ENCODE data around the gene WDR3.

Gene WDR3

GRCh38 chr1:117952386-117952785, 22.8 kb downstream of the WDR3 start:
- no peak for DNase-seq (ENCODE audit: low read depth)

GRCh38 chr1:117959364-117959763, 29.8 kb downstream of the WDR3 start:
- DNase-seq (ENCODE audit: low read depth): peak; percentile 76

DNA sequence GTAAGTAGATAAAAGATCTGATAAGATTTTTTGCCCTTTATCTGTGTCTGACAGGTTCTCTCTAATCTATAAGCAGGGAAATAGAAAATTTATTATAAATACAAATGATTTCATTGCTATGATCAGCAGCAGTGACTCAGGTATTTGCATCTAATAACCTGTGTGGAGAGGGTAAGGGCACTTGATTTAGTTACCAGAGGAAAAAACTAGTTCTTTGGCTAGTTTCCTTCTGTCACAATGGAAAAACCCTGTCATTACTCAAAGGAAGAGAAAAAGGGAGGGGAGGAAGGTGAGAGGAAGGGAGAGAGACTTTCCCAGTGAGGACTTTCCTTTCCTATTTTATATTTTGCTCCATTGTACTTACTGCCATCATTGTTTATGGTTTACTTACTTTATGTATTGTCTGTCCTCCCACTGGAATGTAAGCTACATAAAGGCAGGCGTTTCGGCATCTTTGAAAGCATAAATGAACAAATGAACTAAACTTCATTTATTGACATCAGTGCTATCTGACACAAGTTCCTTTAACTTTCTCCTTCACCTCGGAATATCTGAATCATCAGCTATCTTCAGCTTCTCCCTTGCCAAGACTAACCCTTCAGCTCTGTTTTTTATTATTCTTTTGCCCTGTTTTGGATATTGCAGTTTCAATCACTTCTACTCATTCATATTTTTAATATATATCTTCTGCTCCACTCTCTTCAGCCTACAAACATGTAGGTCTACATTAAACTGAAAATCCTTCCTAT, 34.9 kb downstream of the WDR3 start:
- DNase-seq (ENCODE audit: low read depth): peak; percentile 5

DNA sequence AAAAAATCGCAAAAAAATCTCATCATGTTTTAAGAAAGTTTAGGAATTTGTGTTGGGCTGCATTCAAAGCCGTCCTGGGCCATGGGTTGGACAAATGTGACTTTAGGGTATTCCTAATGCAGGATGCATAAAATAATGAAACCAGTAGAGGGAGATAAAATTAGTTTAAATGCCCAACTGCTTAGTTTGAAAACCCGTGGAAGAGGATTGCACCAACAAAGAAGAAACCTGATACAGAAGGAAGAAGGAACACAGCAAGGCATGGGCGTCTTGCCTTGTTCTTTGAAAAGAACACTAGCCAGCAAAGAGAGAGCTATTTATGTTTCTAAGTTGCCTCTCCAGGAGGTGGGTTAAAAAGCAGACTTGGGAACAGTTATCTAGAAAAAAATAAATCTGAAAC, 37.9 kb downstream of the WDR3 start:
- DNase-seq (ENCODE audit: low read depth): peak; percentile 44

DNA sequence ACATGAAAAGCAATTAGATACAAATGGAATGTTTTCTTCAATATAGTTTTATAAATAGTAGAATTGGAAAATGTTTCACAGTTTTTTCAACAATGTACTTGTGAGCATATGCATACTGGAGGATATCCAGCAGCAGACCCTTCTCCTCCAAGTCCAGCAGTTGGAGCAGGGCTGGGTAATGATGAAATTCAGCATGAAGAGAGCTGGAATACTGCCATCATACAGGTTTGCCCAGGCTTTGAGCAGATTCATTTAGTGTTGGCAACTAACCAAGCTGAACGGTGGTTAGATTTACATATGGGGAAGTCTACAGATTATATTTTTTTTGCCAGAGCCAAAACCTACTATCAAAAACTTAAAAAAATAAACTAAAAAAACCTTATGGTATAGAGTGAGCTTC, 38.3 kb downstream of the WDR3 start:
- DNase-seq (ENCODE audit: low read depth): peak; percentile 1

DNA sequence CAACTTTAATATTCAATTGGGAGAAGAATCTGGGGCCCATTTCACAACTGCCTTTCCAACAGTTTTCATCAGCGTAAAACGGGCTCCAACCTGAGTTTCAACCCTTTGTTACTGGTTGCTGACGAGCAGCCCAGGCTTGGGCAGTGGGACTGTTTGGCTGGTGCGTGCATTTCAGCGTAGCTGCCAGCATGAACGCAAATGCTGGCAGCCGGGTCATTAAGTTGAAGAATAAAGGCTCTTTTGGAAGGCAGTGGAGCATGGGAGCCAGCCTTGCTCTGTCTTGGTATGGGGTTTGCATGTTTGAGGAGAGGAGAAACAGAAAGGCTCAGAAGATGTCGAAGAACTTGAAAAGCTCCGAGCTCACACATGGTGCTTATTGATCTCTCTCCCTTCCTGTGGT, 40.7 kb downstream of the WDR3 start:
- DNase-seq (ENCODE audit: low read depth): no peak

DNA sequence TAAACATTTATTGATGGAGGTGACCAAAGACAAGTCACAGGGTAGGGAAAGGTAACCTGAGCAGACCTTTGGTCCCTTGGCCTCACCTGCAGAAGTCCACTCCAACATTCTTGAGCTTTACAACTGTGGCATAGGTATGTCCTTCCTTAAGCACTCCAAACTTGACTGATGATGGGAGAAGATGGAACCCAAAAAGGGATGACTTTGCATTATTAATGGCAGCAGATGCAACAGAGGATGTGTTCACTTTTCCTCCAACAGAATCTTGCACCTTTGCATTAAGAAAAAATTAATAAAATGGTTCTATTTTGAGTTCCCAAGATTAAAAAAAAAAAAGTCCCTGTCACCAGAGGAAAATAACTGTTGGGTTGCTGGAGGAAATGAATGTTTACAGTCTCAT, 42.2 kb downstream of the WDR3 start:
- no peak for DNase-seq (ENCODE audit: low read depth)

DNA sequence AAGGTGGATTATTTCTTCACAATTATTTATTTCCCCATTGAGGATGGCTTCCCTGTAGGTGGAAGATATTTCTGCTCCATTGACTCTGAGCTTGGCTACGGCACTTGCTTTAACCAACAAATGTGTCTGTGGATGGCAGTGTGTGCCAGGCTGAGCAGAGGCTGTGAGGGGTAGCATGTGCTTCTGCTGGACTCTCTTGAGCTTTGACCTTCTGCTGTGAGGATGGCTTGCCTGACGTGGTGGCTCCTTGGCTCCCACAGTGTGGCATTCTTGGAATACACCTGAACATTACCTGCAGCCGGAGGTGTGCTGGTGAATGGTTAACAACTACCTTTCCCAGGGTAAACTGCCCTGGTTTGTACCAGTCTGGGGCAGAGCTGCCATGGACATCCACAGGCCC, 46.8 kb downstream of the WDR3 start:
- no peak for DNase-seq (ENCODE audit: low read depth)

DNA sequence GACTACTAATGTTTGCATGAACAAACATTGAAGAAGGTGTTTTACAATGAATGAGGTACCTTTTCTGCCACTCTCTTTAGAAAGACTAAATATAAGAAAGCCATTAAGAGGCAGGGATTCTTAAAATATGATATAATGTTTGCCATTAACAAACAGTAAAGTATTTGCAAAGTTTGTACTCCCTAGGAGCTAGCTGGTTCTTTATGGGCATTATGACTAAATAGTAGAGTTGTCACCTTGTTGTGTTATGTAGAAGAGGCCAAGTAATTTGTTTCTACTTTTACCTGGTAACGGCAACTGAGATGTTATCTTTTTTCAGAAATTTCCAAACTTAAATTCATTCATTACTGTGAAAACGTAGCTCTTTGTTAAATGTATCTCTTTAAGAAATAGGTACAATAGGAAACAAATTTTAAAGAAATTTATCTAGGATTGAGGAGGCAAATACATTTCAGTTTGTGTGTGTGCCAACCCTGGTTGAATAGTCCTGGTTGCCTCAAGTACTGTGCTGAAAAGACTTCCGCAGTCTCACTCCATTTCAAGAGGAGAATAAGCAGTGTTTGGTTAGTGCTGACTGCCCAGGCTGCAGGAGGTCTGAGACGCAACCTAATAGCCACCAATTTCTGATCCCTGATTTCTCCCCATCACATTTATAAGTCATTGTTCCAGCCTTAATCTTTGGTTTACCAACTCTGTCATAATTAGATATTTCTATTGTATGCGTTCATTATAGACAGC, 52.1 kb downstream of the WDR3 start:
- DNase-seq (ENCODE audit: low read depth): no peak

GRCh38 chr1:117985239-117985638, 55.7 kb downstream of the WDR3 start:
- no peak for DNase-seq (ENCODE audit: low read depth)

DNA sequence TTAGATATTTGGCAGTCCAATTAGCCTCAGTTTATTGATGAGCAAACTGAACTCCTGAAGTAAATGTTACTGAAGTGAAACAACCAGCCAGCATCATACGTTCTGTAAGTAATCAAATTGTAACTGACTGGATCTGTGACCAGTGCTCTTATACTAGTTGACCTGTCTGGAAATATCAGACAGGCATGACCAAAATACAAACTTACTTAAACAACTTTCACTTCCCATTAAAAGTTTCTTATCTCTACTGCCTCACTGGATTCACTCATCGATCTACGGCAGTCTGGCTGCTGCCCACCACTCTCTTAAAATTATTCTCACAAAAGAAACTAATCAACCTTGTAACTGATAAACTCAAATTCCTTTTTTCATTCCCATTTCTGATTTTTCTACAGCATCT, 56.4 kb downstream of the WDR3 start:
- DNase-seq (ENCODE audit: low read depth): no peak

GRCh38 chr1:118004312-118004711, 74.8 kb downstream of the WDR3 start:
- DNase-seq (ENCODE audit: low read depth): no peak

DNA sequence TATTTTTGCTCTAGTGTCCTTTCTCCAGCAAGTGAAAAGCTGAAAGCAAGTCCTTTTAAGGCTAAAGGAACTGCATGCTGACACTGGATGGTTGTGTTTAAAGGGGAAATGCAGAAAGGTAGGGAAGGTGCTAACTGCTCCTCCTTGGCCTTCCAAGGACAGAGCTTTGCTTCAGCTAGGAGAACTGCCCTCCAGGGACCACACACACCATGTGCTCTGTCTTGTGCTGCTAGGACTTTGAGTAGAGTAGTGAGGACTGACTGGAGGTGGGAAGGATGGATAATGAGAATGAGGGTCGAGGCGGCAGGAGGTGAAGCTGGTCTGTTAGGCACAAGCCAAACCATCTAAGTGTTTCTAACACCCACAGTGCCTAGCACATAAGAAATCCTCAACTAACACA, 77.9 kb downstream of the WDR3 start:
- no peak for DNase-seq (ENCODE audit: low read depth)

DNA sequence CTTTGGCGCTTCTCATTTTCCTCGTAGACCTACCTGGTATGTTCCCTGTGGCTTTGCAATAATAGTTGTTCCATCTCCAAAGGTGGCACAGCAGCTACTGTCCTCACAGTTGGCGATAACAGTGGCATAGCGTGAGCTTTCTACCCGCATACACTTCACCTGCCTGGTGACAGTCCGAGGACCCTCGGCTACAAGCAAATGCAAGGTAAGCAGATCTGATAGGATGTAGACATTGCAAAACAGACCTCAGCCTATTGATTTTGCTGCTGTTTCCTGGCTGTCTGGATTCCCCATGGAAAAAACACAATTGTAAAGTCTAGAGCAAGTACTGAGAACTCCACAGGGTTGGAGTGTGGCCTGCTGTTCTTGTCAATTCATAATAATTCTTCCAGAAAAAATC, 78.5 kb downstream of the WDR3 start:
- no peak for DNase-seq (ENCODE audit: low read depth)

GRCh38 chr1:118012515-118013124, 83.1 kb downstream of the WDR3 start:
- peak; percentile 2 for DNase-seq (ENCODE audit: low read depth)

DNA sequence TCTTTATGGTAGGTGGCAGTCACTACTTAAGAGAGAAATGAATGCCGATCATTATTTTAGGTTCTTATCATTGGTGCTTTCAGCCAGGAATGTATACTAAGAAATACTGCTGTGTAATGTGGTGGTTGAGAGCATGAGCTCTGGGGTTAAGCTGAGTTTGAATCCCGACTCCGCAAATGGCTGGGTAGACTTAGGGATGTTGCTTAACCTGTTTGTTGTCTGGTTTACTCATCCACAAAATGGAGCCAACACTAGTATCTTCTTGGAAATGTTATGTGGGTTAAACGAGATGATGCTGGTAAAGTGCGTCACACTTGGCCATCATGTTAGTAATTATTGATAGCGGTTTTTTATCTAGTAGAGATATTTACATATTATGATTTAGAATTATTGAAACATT, 83.8 kb downstream of the WDR3 start:
- DNase-seq (ENCODE audit: low read depth): no peak

DNA sequence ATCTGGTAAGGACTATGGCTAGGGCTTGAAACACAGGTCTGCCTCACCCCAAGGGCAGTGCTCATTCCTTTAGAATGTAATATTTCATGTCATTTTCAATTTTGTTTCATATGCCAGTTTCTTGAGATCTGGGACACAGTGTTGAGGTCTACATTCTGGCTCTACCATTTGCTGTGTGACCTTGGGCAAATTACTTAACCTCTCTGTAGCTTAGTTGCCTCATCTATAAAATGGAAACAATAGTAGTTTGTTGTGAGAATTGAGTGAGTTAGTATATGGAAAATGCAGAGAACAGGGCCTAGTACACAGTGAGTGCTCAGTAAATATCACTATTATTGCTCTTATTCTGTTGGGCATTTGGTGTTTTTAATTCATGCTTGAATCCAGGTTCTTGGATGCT, 84.4 kb downstream of the WDR3 start:
- no peak for DNase-seq (ENCODE audit: low read depth)

Data from EH (cell line).